ENCODE data around the gene POLR3E.

Gene POLR3E

DNA sequence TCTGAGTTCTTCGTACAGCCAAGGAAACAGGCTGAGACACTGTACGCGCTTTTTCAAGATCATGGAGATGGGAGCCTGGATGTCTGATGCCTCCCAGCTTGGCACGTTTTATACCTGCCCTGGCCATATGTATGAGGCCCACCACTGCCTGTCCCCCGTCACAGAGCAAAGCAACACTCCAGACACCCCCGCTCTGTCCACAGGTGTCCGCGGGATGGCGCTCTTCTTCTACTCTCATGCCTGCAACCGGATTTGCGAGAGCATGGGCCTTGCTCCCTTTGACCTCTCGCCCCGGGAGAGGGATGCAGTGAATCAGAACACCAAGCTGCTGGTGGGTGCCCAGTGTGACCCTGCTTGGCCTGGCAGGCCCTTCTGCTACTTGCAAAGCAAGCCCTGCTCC, 39.8 kb upstream of the POLR3E start:
- Histone ChIP-seq H2BK5ac (ENCODE audit: low read length) (no peak overlapping the region), H3K79me1 (ENCODE audit: low read length) (no peaks in the 10 kb centered on the region), H4K8ac (ENCODE audit: low read depth, low read length) (no peak overlapping the region), H3K9ac (ENCODE audit: low read length) (no peak overlapping the region), H2AK5ac (ENCODE audit: low read length) (no peak overlapping the region), H3K27me3 (ENCODE audit: insufficient read depth, low read length, poor library complexity) (no peaks in the 10 kb centered on the region), H3K4me1 (ENCODE audit: control insufficient read depth, low read depth, low read length) (no peaks in the 10 kb centered on the region), H3K23ac (ENCODE audit: low read length) (no peak overlapping the region), H3K36me3 (ENCODE audit: control insufficient read depth, insufficient read depth, low read length) (peaks cover 3% of the 10 kb centered on the region), H3K4ac (ENCODE audit: low read depth, low read length) (no peak overlapping the region), H3K27ac (ENCODE audit: low read depth, low read length) (no peak overlapping the region), H3K18ac (ENCODE audit: low read length) (no peak overlapping the region), H3K4me2 (ENCODE audit: low read length) (no peak overlapping the region), H3K56ac (ENCODE audit: low read length) (no peak overlapping the region), H2BK120ac (ENCODE audit: low read depth, low read length) (no peak overlapping the region), H2BK15ac (replicated peaks; ENCODE audit: low read depth) (no peak overlapping the region), H3K4me3 (ENCODE audit: low read length) (no peak overlapping the region), H3K79me2 (ENCODE audit: control insufficient read depth, insufficient read depth, low read length) (no peaks in the 10 kb centered on the region), H4K5ac (ENCODE audit: low read length) (no peak overlapping the region)
- DNase-seq, result no peak
- no CpG with 5 or more reads among the region's 13 CpGs for WGBS (ENCODE audit: extremely low coverage, insufficient coverage, low lambda C conversion rate)

DNA sequence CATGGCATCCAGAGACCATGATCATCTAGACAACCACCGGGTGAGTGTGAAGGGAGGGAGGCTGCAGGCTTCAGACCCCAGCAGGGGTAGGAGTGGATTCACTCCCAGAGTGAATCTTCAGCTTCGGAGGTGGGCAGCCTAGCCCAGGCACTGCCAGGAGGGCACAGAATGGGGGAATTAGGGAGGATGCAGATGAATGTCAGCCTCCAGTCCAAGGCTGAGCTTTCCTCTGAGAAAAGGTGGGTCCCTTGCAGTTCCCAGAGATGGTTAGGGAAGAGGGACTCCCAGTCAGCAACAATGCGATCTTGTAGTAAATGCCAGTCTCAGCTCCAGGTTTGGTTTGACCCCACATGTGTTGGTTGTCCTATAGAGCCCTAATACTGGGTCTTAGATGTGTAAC, 36.7 kb upstream of the POLR3E start:
- H3K4ac ChIP-seq (ENCODE audit: low read depth, low read length), result no peak overlapping the region
- no peak overlapping the region for H4K5ac ChIP-seq (ENCODE audit: low read length)
- H3K79me2 ChIP-seq (ENCODE audit: control insufficient read depth, insufficient read depth, low read length), result no peaks in the 10 kb centered on the region
- no peak overlapping the region for H3K23ac ChIP-seq (ENCODE audit: low read length)
- no peak overlapping the region for H3K56ac ChIP-seq (ENCODE audit: low read length)
- no CpG with 5 or more reads among the region's 3 CpGs for WGBS (ENCODE audit: extremely low coverage, insufficient coverage, low lambda C conversion rate)
- H3K18ac ChIP-seq (ENCODE audit: low read length), result no peak overlapping the region
- no peak overlapping the region for H2BK5ac ChIP-seq (ENCODE audit: low read length)
- no peak overlapping the region for H2BK15ac ChIP-seq (replicated peaks; ENCODE audit: low read depth)
- no peaks in the 10 kb centered on the region for H3K27me3 ChIP-seq (ENCODE audit: insufficient read depth, low read length, poor library complexity)
- no peak overlapping the region for H3K4me3 ChIP-seq (ENCODE audit: low read length)
- no peak overlapping the region for H2BK120ac ChIP-seq (ENCODE audit: low read depth, low read length)
- H3K27ac ChIP-seq (ENCODE audit: low read depth, low read length), result no peak overlapping the region
- DNase-seq, result no peak
- no peak overlapping the region for H4K8ac ChIP-seq (ENCODE audit: low read depth, low read length)
- no peaks in the 10 kb centered on the region for H3K4me1 ChIP-seq (ENCODE audit: control insufficient read depth, low read depth, low read length)
- H3K36me3 ChIP-seq (ENCODE audit: control insufficient read depth, insufficient read depth, low read length), result peaks cover 3% of the 10 kb centered on the region
- no peaks in the 10 kb centered on the region for H3K79me1 ChIP-seq (ENCODE audit: low read length)
- no peak overlapping the region for H3K9ac ChIP-seq (ENCODE audit: low read length)
- H2AK5ac ChIP-seq (ENCODE audit: low read length), result no peak overlapping the region
- H3K4me2 ChIP-seq (ENCODE audit: low read length), result no peak overlapping the region

DNA sequence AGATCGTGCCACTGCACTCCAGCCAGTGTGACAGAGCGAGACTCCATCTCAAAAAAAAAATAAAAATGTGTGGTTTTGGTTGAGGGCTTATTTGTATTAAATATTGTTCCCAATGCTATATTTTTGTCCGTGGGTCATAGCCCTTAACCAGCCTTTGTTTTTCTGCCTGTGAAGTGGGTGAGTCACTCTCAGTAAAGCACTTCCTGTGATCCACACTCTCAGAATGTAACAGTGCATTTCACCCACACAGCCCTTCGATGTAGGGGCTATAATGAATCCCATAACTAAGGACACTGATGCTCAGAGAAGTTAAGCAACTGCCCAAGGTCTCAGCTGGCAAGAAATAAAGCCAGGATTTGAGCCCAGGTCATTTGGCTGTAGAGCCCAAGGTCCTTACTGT, 34.7 kb upstream of the POLR3E start:
- H3K27ac ChIP-seq (ENCODE audit: low read depth, low read length), result no peak overlapping the region
- no peak overlapping the region for H2BK5ac ChIP-seq (ENCODE audit: low read length)
- H3K4me3 ChIP-seq (ENCODE audit: low read length), result no peak overlapping the region
- no peak overlapping the region for H3K4me2 ChIP-seq (ENCODE audit: low read length)
- H4K8ac ChIP-seq (ENCODE audit: low read depth, low read length), result no peak overlapping the region
- H3K27me3 ChIP-seq (ENCODE audit: insufficient read depth, low read length, poor library complexity), result no peaks in the 10 kb centered on the region
- H3K18ac ChIP-seq (ENCODE audit: low read length), result no peak overlapping the region
- no peak overlapping the region for H3K4ac ChIP-seq (ENCODE audit: low read depth, low read length)
- H2BK120ac ChIP-seq (ENCODE audit: low read depth, low read length), result no peak overlapping the region
- H4K5ac ChIP-seq (ENCODE audit: low read length), result no peak overlapping the region
- no CpG with 5 or more reads among the region's 4 CpGs for WGBS (ENCODE audit: extremely low coverage, insufficient coverage, low lambda C conversion rate)
- H3K9ac ChIP-seq (ENCODE audit: low read length), result no peak overlapping the region
- H3K4me1 ChIP-seq (ENCODE audit: control insufficient read depth, low read depth, low read length), result no peaks in the 10 kb centered on the region
- H3K36me3 ChIP-seq (ENCODE audit: control insufficient read depth, insufficient read depth, low read length), result no peaks in the 10 kb centered on the region
- H2BK15ac ChIP-seq (replicated peaks; ENCODE audit: low read depth), result no peak overlapping the region
- no peak overlapping the region for H2AK5ac ChIP-seq (ENCODE audit: low read length)
- no peaks in the 10 kb centered on the region for H3K79me1 ChIP-seq (ENCODE audit: low read length)
- H3K23ac ChIP-seq (ENCODE audit: low read length), result no peak overlapping the region
- no peaks in the 10 kb centered on the region for H3K79me2 ChIP-seq (ENCODE audit: control insufficient read depth, insufficient read depth, low read length)
- H3K56ac ChIP-seq (ENCODE audit: low read length), result no peak overlapping the region
- no peak for DNase-seq

DNA sequence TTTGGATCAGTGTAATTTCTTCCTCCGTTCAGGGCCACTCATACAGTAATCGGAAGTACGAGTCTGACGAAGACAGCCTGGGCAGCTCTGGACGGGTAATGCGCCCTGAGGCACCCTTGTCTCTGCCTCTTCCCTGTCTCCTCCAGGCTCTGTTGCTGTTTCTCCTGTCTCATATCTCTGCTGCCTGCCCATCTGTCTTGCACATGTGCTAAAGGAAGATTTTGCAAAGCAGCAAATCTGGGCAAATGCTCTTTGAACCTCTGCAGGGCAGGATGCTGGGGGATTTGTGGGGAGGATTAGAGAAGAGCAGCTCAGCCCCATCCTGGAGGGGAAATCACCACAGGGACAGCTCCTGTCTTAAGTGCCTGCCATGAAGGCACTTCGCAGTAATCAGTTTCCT, 32.4 kb upstream of the POLR3E start:
- H3K79me2 ChIP-seq (ENCODE audit: control insufficient read depth, insufficient read depth, low read length), result no peaks in the 10 kb centered on the region
- H3K9ac ChIP-seq (ENCODE audit: low read length), result no peak overlapping the region
- H3K27me3 ChIP-seq (ENCODE audit: insufficient read depth, low read length, poor library complexity), result no peaks in the 10 kb centered on the region
- H3K4me2 ChIP-seq (ENCODE audit: low read length), result no peak overlapping the region
- DNase-seq, result no peak
- no peak overlapping the region for H3K23ac ChIP-seq (ENCODE audit: low read length)
- H2BK120ac ChIP-seq (ENCODE audit: low read depth, low read length), result no peak overlapping the region
- no peak overlapping the region for H2BK15ac ChIP-seq (replicated peaks; ENCODE audit: low read depth)
- WGBS (ENCODE audit: extremely low coverage, insufficient coverage, low lambda C conversion rate), result no CpG with 5 or more reads among the region's 7 CpGs
- H4K8ac ChIP-seq (ENCODE audit: low read depth, low read length), result no peak overlapping the region
- H3K79me1 ChIP-seq (ENCODE audit: low read length), result no peaks in the 10 kb centered on the region
- H3K4me3 ChIP-seq (ENCODE audit: low read length), result no peak overlapping the region
- H3K4me1 ChIP-seq (ENCODE audit: control insufficient read depth, low read depth, low read length), result no peaks in the 10 kb centered on the region
- H3K56ac ChIP-seq (ENCODE audit: low read length), result no peak overlapping the region
- no peaks in the 10 kb centered on the region for H3K36me3 ChIP-seq (ENCODE audit: control insufficient read depth, insufficient read depth, low read length)
- no peak overlapping the region for H2BK5ac ChIP-seq (ENCODE audit: low read length)
- no peak overlapping the region for H3K27ac ChIP-seq (ENCODE audit: low read depth, low read length)
- H3K4ac ChIP-seq (ENCODE audit: low read depth, low read length), result no peak overlapping the region
- no peak overlapping the region for H4K5ac ChIP-seq (ENCODE audit: low read length)
- no peak overlapping the region for H3K18ac ChIP-seq (ENCODE audit: low read length)
- no peak overlapping the region for H2AK5ac ChIP-seq (ENCODE audit: low read length)

DNA sequence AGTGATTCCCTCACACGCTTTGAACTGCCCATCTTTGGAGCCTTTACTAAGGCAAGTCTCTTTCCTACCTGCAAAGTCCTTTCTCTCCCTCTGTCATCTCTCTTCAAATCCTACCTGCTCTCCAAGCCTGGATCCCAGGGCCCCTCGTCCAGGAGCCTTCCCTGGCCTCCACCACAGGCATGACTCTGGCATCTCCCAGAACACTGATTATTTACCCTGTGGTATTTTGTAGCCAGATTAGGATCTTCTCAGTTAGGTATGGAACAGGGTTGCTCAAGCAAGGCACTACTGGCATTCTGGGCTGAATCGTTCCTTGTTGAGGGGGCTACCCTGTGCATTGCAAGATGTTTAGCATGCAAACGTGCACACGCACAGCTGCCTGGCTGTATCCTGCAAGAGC, 31.9 kb upstream of the POLR3E start:
- DNase-seq, result no peak
- no peak overlapping the region for H2BK5ac ChIP-seq (ENCODE audit: low read length)
- H3K18ac ChIP-seq (ENCODE audit: low read length), result no peak overlapping the region
- no peak overlapping the region for H3K4ac ChIP-seq (ENCODE audit: low read depth, low read length)
- no peak overlapping the region for H2BK120ac ChIP-seq (ENCODE audit: low read depth, low read length)
- no peak overlapping the region for H4K8ac ChIP-seq (ENCODE audit: low read depth, low read length)
- H3K79me2 ChIP-seq (ENCODE audit: control insufficient read depth, insufficient read depth, low read length), result no peaks in the 10 kb centered on the region
- no peaks in the 10 kb centered on the region for H3K27me3 ChIP-seq (ENCODE audit: insufficient read depth, low read length, poor library complexity)
- H4K5ac ChIP-seq (ENCODE audit: low read length), result no peak overlapping the region
- H3K36me3 ChIP-seq (ENCODE audit: control insufficient read depth, insufficient read depth, low read length), result no peaks in the 10 kb centered on the region
- no peak overlapping the region for H3K4me3 ChIP-seq (ENCODE audit: low read length)
- no peak overlapping the region for H3K4me2 ChIP-seq (ENCODE audit: low read length)
- no CpG with 5 or more reads among the region's 5 CpGs for WGBS (ENCODE audit: extremely low coverage, insufficient coverage, low lambda C conversion rate)
- no peak overlapping the region for H2AK5ac ChIP-seq (ENCODE audit: low read length)
- no peaks in the 10 kb centered on the region for H3K79me1 ChIP-seq (ENCODE audit: low read length)
- no peak overlapping the region for H2BK15ac ChIP-seq (replicated peaks; ENCODE audit: low read depth)
- no peak overlapping the region for H3K23ac ChIP-seq (ENCODE audit: low read length)
- no peak overlapping the region for H3K27ac ChIP-seq (ENCODE audit: low read depth, low read length)
- no peak overlapping the region for H3K9ac ChIP-seq (ENCODE audit: low read length)
- H3K56ac ChIP-seq (ENCODE audit: low read length), result no peak overlapping the region
- H3K4me1 ChIP-seq (ENCODE audit: control insufficient read depth, low read depth, low read length), result no peaks in the 10 kb centered on the region

DNA sequence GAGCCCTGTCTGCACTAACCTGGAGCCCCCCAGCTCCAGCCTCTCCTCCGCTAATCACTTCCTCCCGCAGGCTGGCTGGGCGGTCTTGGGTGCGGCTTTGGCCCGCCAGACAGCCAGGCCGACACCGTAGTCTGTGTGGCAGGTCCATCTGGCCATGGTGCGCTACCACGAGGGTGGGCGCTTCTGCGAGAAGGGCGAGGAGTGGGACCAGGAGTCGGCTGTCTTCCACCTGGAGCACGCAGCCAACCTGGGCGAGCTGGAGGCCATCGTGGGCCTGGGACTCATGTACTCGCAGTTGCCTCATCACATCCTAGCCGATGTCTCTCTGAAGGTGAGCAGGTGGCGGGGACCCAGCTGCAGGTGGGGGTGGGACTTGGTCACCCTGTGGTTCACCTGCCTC, 30.7 kb upstream of the POLR3E start:
- Histone ChIP-seq H3K36me3 (ENCODE audit: control insufficient read depth, insufficient read depth, low read length) (no peaks in the 10 kb centered on the region), H2BK120ac (ENCODE audit: low read depth, low read length) (no peak overlapping the region), H3K79me2 (ENCODE audit: control insufficient read depth, insufficient read depth, low read length) (no peaks in the 10 kb centered on the region), H3K4ac (ENCODE audit: low read depth, low read length) (no peak overlapping the region), H3K56ac (ENCODE audit: low read length) (no peak overlapping the region), H3K9ac (ENCODE audit: low read length) (no peak overlapping the region), H2BK15ac (replicated peaks; ENCODE audit: low read depth) (no peak overlapping the region), H3K4me2 (ENCODE audit: low read length) (no peak overlapping the region), H3K27ac (ENCODE audit: low read depth, low read length) (no peak overlapping the region), H3K4me3 (ENCODE audit: low read length) (no peak overlapping the region), H3K79me1 (ENCODE audit: low read length) (no peaks in the 10 kb centered on the region), H2BK5ac (ENCODE audit: low read length) (no peak overlapping the region), H3K27me3 (ENCODE audit: insufficient read depth, low read length, poor library complexity) (no peaks in the 10 kb centered on the region), H4K5ac (ENCODE audit: low read length) (no peak overlapping the region), H3K4me1 (ENCODE audit: control insufficient read depth, low read depth, low read length) (no peaks in the 10 kb centered on the region), H4K8ac (ENCODE audit: low read depth, low read length) (no peak overlapping the region), H3K23ac (ENCODE audit: low read length) (no peak overlapping the region), H2AK5ac (ENCODE audit: low read length) (no peak overlapping the region), H3K18ac (ENCODE audit: low read length) (no peak overlapping the region)
- no CpG with 5 or more reads among the region's 19 CpGs for WGBS (ENCODE audit: extremely low coverage, insufficient coverage, low lambda C conversion rate)
- DNase-seq, result no peak
